ENCODE measurements around the gene QPCT.

The QPCT gene

GRCh38 chr2:37325625-37326071 is 18.8 kb upstream of the QPCT start:
- no peak for DNase-seq

- no peak for DNase-seq
Observed at GRCh38 chr2:37326285-37326684, 18.1 kb upstream of the QPCT start.

- no peak for DNase-seq
Observed at GRCh38 chr2:37326866-37327634, 17.4 kb upstream of the QPCT start.

GRCh38 chr2:37330681-37331080 is 13.7 kb upstream of the QPCT start:
- no peak for DNase-seq

- no peak for DNase-seq
Observed at GRCh38 chr2:37332560-37332959, 11.9 kb upstream of the QPCT start.

- DNase-seq = no peak
Observed at GRCh38 chr2:37333256-37333655, 11.2 kb upstream of the QPCT start.

- no peak for DNase-seq
Observed at GRCh38 chr2:37335604-37336003, 8.8 kb upstream of the QPCT start.

GRCh38 chr2:37337620-37338280 is 6.7 kb upstream of the QPCT start:
- no peak for DNase-seq

- no peak for DNase-seq
Observed at GRCh38 chr2:37338933-37339332, 5.5 kb upstream of the QPCT start.

- DNase-seq = no peak
Observed at GRCh38 chr2:37340637-37341036, 3.8 kb upstream of the QPCT start.

- no peak for DNase-seq
Observed at GRCh38 chr2:37342591-37343220, 1.7 kb upstream of the QPCT start.

- DNase-seq = no peak
Observed at GRCh38 chr2:37343537-37344434, 644 bp upstream of the QPCT start.

- DNase-seq = no peak
Observed at GRCh38 chr2:37348155-37348554, 3.7 kb downstream of the QPCT start.

GRCh38 chr2:37349231-37349860 is 4.9 kb downstream of the QPCT start:
- DNase-seq = no peak

GRCh38 chr2:37350034-37350433 is 5.6 kb downstream of the QPCT start:
- DNase-seq = no peak

GRCh38 chr2:37354531-37354930 is 10.1 kb downstream of the QPCT start:
- no peak for DNase-seq

GRCh38 chr2:37355735-37356134 is 11.3 kb downstream of the QPCT start:
- no peak for DNase-seq

- DNase-seq = no peak
Observed at GRCh38 chr2:37356299-37356698, 11.9 kb downstream of the QPCT start.

GRCh38 chr2:37357069-37357468 is 12.6 kb downstream of the QPCT start:
- DNase-seq = no peak

GRCh38 chr2:37357530-37357929 is 13.1 kb downstream of the QPCT start:
- no peak for DNase-seq

GRCh38 chr2:37358466-37358865 is 14.0 kb downstream of the QPCT start:
- no peak for DNase-seq

- no peak for DNase-seq
Observed at GRCh38 chr2:37361216-37361815, 16.9 kb downstream of the QPCT start.

All from SHP77 treated with DMSO at 0.1 percent for 48 hours (cell line).